Osteocyte (in vitro differentiated cells): Measurements from ENCODE around the gene ASTN2. TPM values are rescaled to one million over a fixed set of nuclear protein-coding genes. Genes with fewer than 3 reads are reported as not detected.

Experiments used
- DNase-seq: peaks from one replicate; pipeline ENCODE4 v3.0.0; 2021; ENCODE audit warnings: mixed read lengths; ENCODE audit not compliant: unreplicated experiment; ENCODE audit errors: extremely low spot score
- H3K27ac Mint-ChIP-seq: one replicate; pipeline ENCODE4 v1.8.0; 2021; ENCODE audit warnings: mild to moderate bottlenecking, mixed read lengths; ENCODE audit not compliant: unreplicated experiment
- H3K27me3 Mint-ChIP-seq: one replicate; pipeline ENCODE4 v1.8.0; 2021; ENCODE audit warnings: mixed read lengths; ENCODE audit not compliant: unreplicated experiment
- H3K36me3 Mint-ChIP-seq: one replicate; pipeline ENCODE4 v1.8.0; 2021; ENCODE audit warnings: mixed read lengths; ENCODE audit not compliant: unreplicated experiment
- H3K4me1 Mint-ChIP-seq: one replicate; pipeline ENCODE4 v1.8.0; 2021; ENCODE audit warnings: mixed read lengths; ENCODE audit not compliant: unreplicated experiment
- H3K4me3 Mint-ChIP-seq: one replicate; pipeline ENCODE4 v1.8.0; 2021; ENCODE audit warnings: mild to moderate bottlenecking, moderate library complexity, mixed read lengths; ENCODE audit not compliant: unreplicated experiment
- H3K9me3 Mint-ChIP-seq: one replicate; pipeline ENCODE4 v1.8.0; 2021; ENCODE audit warnings: mixed read lengths; ENCODE audit not compliant: unreplicated experiment
- CTCF ChIP-seq: fragments of 200-600 bp; sonication (generic); IDR thresholded peaks from 2 replicates; pipeline ENCODE4 v1.5.0; 2021; ENCODE audit warnings: antibody characterized with exemption, mild to moderate bottlenecking, moderate library complexity
- total RNA-seq: library from RNA; stranded (reverse); gene quantifications from 2 replicates; pipeline ENCODE4 v1.2.1, GENCODE V29; 2021

The ASTN2 gene
- total RNA-seq, 1 donor from 2014 or later: 2.3 TPM

DNA sequence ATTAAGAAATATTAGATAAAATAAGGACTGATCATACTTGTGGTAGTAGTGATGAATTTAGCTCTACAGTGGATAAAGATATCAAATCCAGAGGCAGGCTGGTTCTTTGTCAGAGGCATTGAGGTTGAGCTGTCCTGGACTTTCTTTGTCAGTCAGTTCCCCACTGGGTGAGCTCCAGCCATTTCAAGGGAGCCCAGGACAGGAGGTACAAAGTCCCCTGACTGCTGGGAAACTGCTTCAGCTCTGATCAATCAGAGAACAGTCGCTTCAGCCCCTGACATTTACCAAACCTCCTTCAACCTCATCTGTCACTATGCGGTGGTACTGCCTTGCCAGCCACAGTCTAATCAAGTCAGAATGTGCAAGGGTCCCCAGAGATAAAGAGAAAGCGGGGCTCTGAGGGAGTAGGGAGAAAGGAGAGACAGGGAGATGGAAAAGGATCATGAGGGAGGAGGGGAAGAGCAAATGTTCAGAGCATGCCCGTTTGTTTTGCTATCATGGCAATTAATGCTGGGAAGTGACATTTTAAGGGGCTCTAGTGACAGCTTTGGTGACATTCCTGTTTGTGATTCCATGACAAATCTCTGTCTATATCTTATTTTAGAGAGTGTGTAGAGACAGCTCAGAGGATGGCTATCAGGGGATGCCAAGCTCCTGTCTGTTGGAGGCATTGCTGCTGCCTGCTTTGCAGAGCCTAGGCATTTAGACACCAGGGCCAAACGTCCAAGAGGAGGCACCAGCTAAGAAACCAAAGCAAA, 223.2 kb downstream of the ASTN2 start:
- no peaks in the 10 kb centered on the region for H3K4me1 Mint-ChIP-seq
- H3K36me3 Mint-ChIP-seq: no peaks in the 10 kb centered on the region
- H3K27ac Mint-ChIP-seq: no peak overlapping the region
- no peak for TF ChIP-seq CTCF
- H3K4me3 Mint-ChIP-seq: no peak overlapping the region
- no peak for DNase-seq
- H3K9me3 Mint-ChIP-seq: peaks cover 9% of the 10 kb centered on the region
- no peaks in the 10 kb centered on the region for H3K27me3 Mint-ChIP-seq

- H3K9me3 Mint-ChIP-seq: peaks cover 8% of the 10 kb centered on the region
- no peak for TF ChIP-seq CTCF
- no peak overlapping the region for H3K27ac Mint-ChIP-seq
- H3K4me1 Mint-ChIP-seq: no peaks in the 10 kb centered on the region
- no peak overlapping the region for H3K4me3 Mint-ChIP-seq
- H3K36me3 Mint-ChIP-seq: no peaks in the 10 kb centered on the region
- no peak for DNase-seq
- H3K27me3 Mint-ChIP-seq: no peaks in the 10 kb centered on the region
These were observed 225.7 kb downstream of the ASTN2 start for GRCh38 chr9:117189121-117189520.

- H3K27ac Mint-ChIP-seq: no peak overlapping the region
- H3K27me3 Mint-ChIP-seq: no peaks in the 10 kb centered on the region
- H3K4me1 Mint-ChIP-seq: no peaks in the 10 kb centered on the region
- no peak for TF ChIP-seq CTCF
- no peak overlapping the region for H3K4me3 Mint-ChIP-seq
- H3K36me3 Mint-ChIP-seq: no peaks in the 10 kb centered on the region
- no peak for DNase-seq
- H3K9me3 Mint-ChIP-seq: peaks cover 8% of the 10 kb centered on the region
These were observed 226.5 kb downstream of the ASTN2 start for GRCh38 chr9:117188394-117188793.

GRCh38 chr9:117187498-117187897, 227.4 kb downstream of the ASTN2 start:
- no peak for DNase-seq
- TF ChIP-seq CTCF: no peak
- Mint-ChIP-seq H3K27me3 (no peaks in the 10 kb centered on the region), H3K36me3 (no peaks in the 10 kb centered on the region), H3K9me3 (peaks cover 8% of the 10 kb centered on the region), H3K4me1 (no peaks in the 10 kb centered on the region), H3K27ac (no peak overlapping the region), H3K4me3 (no peak overlapping the region)

DNA sequence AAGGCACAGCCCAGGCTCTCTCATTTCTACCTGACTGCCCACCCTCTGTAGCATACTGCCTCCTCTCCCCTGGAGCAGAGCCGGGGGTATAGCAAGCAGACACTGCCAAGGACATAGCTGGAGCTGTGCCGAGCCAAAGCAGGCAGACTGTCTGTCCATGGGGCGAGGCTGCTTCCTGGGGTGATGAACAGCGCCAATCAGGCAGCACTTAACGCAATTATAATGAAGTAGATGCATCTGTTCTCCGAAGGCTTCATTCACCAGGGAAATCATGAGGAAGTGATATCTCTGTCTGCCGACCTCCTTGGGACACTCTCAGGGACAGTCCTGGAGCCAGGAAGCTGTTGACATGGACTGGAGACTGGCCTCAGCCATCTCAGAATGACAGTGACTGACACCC, 230.7 kb downstream of the ASTN2 start:
- Mint-ChIP-seq H3K27ac (no peak overlapping the region), H3K27me3 (no peaks in the 10 kb centered on the region), H3K36me3 (no peaks in the 10 kb centered on the region), H3K9me3 (peaks cover 19% of the 10 kb centered on the region), H3K4me1 (no peaks in the 10 kb centered on the region), H3K4me3 (no peak overlapping the region)
- no peak for DNase-seq
- no peak for TF ChIP-seq CTCF
